Measurements from ENCODE around the gene WDR62.

The WDR62 gene

DNA sequence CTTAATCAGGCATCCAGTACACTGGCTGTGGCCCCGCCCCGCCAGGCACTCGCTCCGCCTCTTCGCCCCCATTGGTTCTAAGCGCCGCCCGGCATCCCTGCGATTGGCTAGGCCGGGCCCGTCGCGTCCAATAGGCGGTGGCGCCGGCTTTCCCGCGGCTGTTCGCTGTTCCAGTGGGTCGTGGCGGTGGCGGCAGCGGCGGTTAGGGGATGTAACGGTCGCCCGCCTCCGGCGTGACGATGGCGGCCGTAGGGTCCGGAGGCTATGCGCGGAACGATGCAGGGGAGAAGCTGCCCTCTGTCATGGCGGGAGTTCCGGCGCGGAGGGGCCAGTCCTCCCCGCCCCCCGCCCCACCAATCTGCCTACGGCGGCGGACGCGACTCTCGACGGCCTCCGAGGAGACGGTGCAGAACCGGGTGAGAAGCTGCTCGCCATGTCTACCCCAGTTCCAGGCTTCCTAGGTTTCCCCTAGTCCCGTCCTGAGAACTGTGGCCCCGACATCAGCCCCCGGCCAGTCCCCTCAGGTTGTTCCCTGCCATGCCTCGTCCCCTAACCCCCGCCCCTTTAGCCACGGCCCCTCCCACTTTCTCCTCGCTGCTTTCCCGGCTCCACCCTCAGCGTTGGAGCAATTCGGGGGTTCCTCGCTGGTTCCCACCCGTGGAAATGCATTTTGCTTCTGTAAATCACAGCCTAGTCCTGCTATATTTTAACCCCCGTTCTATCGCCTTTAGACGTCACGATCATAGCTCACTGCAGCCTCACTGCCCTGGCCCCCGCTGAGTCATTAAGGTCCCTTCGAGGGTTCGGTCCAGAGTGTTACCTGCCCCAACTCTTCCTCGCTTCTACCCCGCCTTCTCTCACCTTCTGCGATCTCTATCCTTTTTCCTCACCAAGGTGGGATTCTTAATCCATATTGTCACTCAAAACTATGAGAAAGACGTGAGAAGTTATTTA is at the start of gene WDR62 (continued):
- TF ChIP-seq, protein P1, sequence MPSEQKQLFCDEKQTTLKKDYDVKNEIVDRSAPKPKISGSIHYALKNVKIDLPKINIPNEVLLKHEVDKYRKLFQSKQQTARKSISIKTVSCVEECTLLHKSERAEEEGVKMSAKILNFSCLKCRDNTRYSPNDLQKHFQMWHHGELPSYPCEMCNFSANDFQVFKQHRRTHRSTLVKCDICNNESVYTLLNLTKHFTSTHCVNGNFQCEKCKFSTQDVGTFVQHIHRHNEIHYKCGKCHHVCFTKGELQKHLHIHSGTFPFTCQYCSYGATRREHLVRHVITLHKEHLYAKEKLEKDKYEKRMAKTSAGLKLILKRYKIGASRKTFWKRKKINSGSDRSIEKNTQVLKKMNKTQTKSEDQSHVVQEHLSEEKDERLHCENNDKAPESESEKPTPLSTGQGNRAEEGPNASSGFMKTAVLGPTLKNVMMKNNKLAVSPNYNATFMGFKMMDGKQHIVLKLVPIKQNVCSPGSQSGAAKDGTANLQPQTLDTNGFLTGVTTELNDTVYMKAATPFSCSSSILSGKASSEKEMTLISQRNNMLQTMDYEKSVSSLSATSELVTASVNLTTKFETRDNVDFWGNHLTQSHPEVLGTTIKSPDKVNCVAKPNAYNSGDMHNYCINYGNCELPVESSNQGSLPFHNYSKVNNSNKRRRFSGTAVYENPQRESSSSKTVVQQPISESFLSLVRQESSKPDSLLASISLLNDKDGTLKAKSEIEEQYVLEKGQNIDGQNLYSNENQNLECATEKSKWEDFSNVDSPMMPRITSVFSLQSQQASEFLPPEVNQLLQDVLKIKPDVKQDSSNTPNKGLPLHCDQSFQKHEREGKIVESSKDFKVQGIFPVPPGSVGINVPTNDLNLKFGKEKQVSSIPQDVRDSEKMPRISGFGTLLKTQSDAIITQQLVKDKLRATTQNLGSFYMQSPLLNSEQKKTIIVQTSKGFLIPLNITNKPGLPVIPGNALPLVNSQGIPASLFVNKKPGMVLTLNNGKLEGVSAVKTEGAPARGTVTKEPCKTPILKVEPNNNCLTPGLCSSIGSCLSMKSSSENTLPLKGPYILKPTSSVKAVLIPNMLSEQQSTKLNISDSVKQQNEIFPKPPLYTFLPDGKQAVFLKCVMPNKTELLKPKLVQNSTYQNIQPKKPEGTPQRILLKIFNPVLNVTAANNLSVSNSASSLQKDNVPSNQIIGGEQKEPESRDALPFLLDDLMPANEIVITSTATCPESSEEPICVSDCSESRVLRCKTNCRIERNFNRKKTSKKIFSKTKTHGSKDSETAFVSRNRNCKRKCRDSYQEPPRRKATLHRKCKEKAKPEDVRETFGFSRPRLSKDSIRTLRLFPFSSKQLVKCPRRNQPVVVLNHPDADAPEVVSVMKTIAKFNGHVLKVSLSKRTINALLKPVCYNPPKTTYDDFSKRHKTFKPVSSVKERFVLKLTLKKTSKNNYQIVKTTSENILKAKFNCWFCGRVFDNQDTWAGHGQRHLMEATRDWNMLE (tag by site-specific recombination; conservative IDR thresholded peaks at IDR 0.05; ENCODE audit: low read depth) = no peak
- TF ChIP-seq ZNF121 (tag by site-specific recombination; IDR thresholded peaks at IDR 0.05) (no peak; the same call in 1 of the 2 replicates), ZNF776 (tag by site-specific recombination; IDR thresholded peaks at IDR 0.05; ENCODE audit: borderline replicate concordance) (no peak), ZNF426 (tag by site-specific recombination; IDR thresholded peaks at IDR 0.05) (no peak), SP7 (tag by site-specific recombination; IDR thresholded peaks at IDR 0.05) (peak; percentile 86), ZNF132 (tag by site-specific recombination; IDR thresholded peaks at IDR 0.05; ENCODE audit: borderline replicate concordance) (no peak), ZNF600 (tag by site-specific recombination; IDR thresholded peaks at IDR 0.05) (peak; percentile 76), SCRT1 (tag by site-specific recombination; IDR thresholded peaks at IDR 0.05; ENCODE audit: borderline replicate concordance) (no peak), ZNF394 (tag by site-specific recombination; IDR thresholded peaks at IDR 0.05; ENCODE audit: borderline replicate concordance) (peak; percentile 85; the same call in 1 of the 2 replicates), ZNF610 (tag by site-specific recombination; IDR thresholded peaks at IDR 0.05; ENCODE audit: borderline replicate concordance) (peak; percentile 60), HOXC10 (CRISPR knock-in tag; IDR thresholded peaks at IDR 0.05) (no peak), ZNF302 (tag by site-specific recombination; IDR thresholded peaks at IDR 0.05; ENCODE audit: low read depth) (no peak), FEZF1 (tag by site-specific recombination; IDR thresholded peaks at IDR 0.05) (no peak), YY1 (tag by site-specific recombination; IDR thresholded peaks at IDR 0.05) (peak; percentile 93), ZNF223 (tag by site-specific recombination; IDR thresholded peaks at IDR 0.05) (no peak), OVOL3 (tag by site-specific recombination; IDR thresholded peaks at IDR 0.05) (peak; percentile 99), MZF1 (tag by site-specific recombination; IDR thresholded peaks at IDR 0.05; ENCODE audit: borderline replicate concordance) (peak; percentile 34; the same call in 1 of the 2 replicates), ZNF623 (tag by site-specific recombination; IDR thresholded peaks at IDR 0.05) (no peak; the same call in 1 of the 2 replicates), ZNF184 (tag by site-specific recombination; IDR thresholded peaks at IDR 0.05) (no peak; the same call in 1 of the 2 replicates), ZNF324 (tag by site-specific recombination; IDR thresholded peaks at IDR 0.05) (no peak; the same call in 1 of the 2 replicates), ZNF37A (tag by site-specific recombination; IDR thresholded peaks at IDR 0.05) (no peak)
- TF ChIP-seq, protein P2, sequence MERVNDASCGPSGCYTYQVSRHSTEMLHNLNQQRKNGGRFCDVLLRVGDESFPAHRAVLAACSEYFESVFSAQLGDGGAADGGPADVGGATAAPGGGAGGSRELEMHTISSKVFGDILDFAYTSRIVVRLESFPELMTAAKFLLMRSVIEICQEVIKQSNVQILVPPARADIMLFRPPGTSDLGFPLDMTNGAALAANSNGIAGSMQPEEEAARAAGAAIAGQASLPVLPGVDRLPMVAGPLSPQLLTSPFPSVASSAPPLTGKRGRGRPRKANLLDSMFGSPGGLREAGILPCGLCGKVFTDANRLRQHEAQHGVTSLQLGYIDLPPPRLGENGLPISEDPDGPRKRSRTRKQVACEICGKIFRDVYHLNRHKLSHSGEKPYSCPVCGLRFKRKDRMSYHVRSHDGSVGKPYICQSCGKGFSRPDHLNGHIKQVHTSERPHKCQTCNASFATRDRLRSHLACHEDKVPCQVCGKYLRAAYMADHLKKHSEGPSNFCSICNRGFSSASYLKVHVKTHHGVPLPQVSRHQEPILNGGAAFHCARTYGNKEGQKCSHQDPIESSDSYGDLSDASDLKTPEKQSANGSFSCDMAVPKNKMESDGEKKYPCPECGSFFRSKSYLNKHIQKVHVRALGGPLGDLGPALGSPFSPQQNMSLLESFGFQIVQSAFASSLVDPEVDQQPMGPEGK (tag by site-specific recombination; IDR thresholded peaks at IDR 0.05) = peak; percentile 91
- TF ChIP-seq, protein P3, sequence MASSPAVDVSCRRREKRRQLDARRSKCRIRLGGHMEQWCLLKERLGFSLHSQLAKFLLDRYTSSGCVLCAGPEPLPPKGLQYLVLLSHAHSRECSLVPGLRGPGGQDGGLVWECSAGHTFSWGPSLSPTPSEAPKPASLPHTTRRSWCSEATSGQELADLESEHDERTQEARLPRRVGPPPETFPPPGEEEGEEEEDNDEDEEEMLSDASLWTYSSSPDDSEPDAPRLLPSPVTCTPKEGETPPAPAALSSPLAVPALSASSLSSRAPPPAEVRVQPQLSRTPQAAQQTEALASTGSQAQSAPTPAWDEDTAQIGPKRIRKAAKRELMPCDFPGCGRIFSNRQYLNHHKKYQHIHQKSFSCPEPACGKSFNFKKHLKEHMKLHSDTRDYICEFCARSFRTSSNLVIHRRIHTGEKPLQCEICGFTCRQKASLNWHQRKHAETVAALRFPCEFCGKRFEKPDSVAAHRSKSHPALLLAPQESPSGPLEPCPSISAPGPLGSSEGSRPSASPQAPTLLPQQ (tag by site-specific recombination; IDR thresholded peaks at IDR 0.05) = peak; percentile 85
- TF ChIP-seq, protein P4, sequence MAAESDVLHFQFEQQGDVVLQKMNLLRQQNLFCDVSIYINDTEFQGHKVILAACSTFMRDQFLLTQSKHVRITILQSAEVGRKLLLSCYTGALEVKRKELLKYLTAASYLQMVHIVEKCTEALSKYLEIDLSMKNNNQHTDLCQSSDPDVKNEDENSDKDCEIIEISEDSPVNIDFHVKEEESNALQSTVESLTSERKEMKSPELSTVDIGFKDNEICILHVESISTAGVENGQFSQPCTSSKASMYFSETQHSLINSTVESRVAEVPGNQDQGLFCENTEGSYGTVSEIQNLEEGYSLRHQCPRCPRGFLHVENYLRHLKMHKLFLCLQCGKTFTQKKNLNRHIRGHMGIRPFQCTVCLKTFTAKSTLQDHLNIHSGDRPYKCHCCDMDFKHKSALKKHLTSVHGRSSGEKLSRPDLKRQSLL (tag by site-specific recombination; IDR thresholded peaks at IDR 0.05) = no peak
- TF ChIP-seq, protein P5, sequence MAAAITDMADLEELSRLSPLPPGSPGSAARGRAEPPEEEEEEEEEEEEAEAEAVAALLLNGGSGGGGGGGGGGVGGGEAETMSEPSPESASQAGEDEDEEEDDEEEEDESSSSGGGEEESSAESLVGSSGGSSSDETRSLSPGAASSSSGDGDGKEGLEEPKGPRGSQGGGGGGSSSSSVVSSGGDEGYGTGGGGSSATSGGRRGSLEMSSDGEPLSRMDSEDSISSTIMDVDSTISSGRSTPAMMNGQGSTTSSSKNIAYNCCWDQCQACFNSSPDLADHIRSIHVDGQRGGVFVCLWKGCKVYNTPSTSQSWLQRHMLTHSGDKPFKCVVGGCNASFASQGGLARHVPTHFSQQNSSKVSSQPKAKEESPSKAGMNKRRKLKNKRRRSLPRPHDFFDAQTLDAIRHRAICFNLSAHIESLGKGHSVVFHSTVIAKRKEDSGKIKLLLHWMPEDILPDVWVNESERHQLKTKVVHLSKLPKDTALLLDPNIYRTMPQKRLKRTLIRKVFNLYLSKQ (tag by site-specific recombination; IDR thresholded peaks at IDR 0.05; ENCODE audit: borderline replicate concordance) = no peak
- TF ChIP-seq, protein P6, sequence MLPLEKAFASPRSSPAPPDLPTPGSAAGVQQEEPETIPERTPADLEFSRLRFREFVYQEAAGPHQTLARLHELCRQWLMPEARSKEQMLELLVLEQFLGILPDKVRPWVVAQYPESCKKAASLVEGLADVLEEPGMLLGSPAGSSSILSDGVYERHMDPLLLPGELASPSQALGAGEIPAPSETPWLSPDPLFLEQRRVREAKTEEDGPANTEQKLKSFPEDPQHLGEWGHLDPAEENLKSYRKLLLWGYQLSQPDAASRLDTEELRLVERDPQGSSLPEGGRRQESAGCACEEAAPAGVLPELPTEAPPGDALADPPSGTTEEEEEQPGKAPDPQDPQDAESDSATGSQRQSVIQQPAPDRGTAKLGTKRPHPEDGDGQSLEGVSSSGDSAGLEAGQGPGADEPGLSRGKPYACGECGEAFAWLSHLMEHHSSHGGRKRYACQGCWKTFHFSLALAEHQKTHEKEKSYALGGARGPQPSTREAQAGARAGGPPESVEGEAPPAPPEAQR (tag by site-specific recombination; IDR thresholded peaks at IDR 0.05) = peak; percentile 71; the same call in 1 of the 2 replicates

All from HEK293 (cell line).